PFSK-1 (cell line): ENCODE results near the gene CXCR6.

Experiments used
- POLR2AphosphoS5 ChIP-seq: IDR thresholded peaks from 2 replicates; pipeline ENCODE4 v1.6.1; 2012; ENCODE audit warnings: low read depth, mild to moderate bottlenecking, control low read depth, low read length, moderate library complexity
- TAF1 ChIP-seq: IDR thresholded peaks from 2 replicates; pipeline ENCODE4 v1.6.1; 2012; ENCODE audit warnings: low read length, control low read depth, borderline replicate concordance; ENCODE audit not compliant: insufficient read depth

- no peak for TF ChIP-seq TAF1
- TF ChIP-seq POLR2AphosphoS5: no peak
Observed at GRCh38 chr3:45954306-45954705, 11.0 kb downstream of the CXCR6 start.
